ENCODE results near the gene GALNT2. TPM values are rescaled to one million over a fixed set of nuclear protein-coding genes. Genes with fewer than 3 reads are reported as not detected.

The GALNT2 gene
- total RNA-seq, 2 donors from 2014 or later, result 47.4 to 67.3 TPM

GRCh38 chr1:230206207-230206606 is 139.2 kb downstream of the GALNT2 start:
- Histone ChIP-seq H3K27ac (peak overlapping the region; percentile 56), H3K27me3 (no peaks in the 10 kb centered on the region), H3K9ac (ENCODE audit: low read depth in 2 of 2, low read length in 2 of 2) (no peak overlapping the region), H3K9me3 (no peaks in the 10 kb centered on the region), H3K4me1 (peaks cover 10% of the 10 kb centered on the region), H3K4me3 (no peak overlapping the region), H3K36me3 (no peaks in the 10 kb centered on the region)
- intact Hi-C loops (cut with DNase I), result no loop called here
- peak; percentile 11 for DNase-seq
- no peak for TF ChIP-seq CTCF (IDR thresholded peaks at IDR 0.05)

- no peaks in the 10 kb centered on the region for H3K36me3 ChIP-seq
- H3K27ac ChIP-seq, result peak overlapping the region; percentile 0
- no peaks in the 10 kb centered on the region for H3K9me3 ChIP-seq
- no peak overlapping the region for H3K4me3 ChIP-seq
- TF ChIP-seq CTCF (IDR thresholded peaks at IDR 0.05), result no peak
- H3K27me3 ChIP-seq, result no peaks in the 10 kb centered on the region
- no peak overlapping the region for H3K9ac ChIP-seq (ENCODE audit: low read depth in 2 of 2, low read length in 2 of 2)
- intact Hi-C loops (cut with DNase I), result no loop called here
- peaks cover 16% of the 10 kb centered on the region for H3K4me1 ChIP-seq
- peak; percentile 7 for DNase-seq
These were observed 139.9 kb downstream of the GALNT2 start for GRCh38 chr1:230206976-230207375.

- Histone ChIP-seq H3K27me3 (no peaks in the 10 kb centered on the region), H3K9ac (ENCODE audit: low read depth in 2 of 2, low read length in 2 of 2) (no peak overlapping the region), H3K27ac (peak overlapping the region; percentile 0), H3K9me3 (no peaks in the 10 kb centered on the region), H3K4me3 (no peak overlapping the region), H3K4me1 (peaks cover 18% of the 10 kb centered on the region), H3K36me3 (no peaks in the 10 kb centered on the region)
- TF ChIP-seq CTCF (IDR thresholded peaks at IDR 0.05), result no peak
- intact Hi-C loops (cut with DNase I), result no loop called here
- DNase-seq, result peak; percentile 13
These were observed 140.6 kb downstream of the GALNT2 start for GRCh38 chr1:230207598-230207997.

- Histone ChIP-seq H3K36me3 (no peaks in the 10 kb centered on the region), H3K27me3 (no peaks in the 10 kb centered on the region), H3K9ac (ENCODE audit: low read depth in 2 of 2, low read length in 2 of 2) (no peak overlapping the region), H3K9me3 (no peaks in the 10 kb centered on the region), H3K4me1 (peaks cover 18% of the 10 kb centered on the region), H3K4me3 (no peak overlapping the region), H3K27ac (no peak overlapping the region)
- no peak for TF ChIP-seq CTCF (IDR thresholded peaks at IDR 0.05)
- intact Hi-C loops (cut with DNase I), result no loop called here
- DNase-seq, result peak; percentile 14
These were observed 141.7 kb downstream of the GALNT2 start for GRCh38 chr1:230208619-230209261.

GRCh38 chr1:230210326-230210980 is 143.4 kb downstream of the GALNT2 start:
- H3K4me1 ChIP-seq, result peaks cover 16% of the 10 kb centered on the region
- H3K36me3 ChIP-seq, result no peaks in the 10 kb centered on the region
- peak overlapping the region; percentile 4 for H3K27ac ChIP-seq
- DNase-seq, result no peak
- H3K9ac ChIP-seq (ENCODE audit: low read depth in 2 of 2, low read length in 2 of 2), result no peak overlapping the region
- intact Hi-C loops (cut with DNase I), result no loop called here
- H3K4me3 ChIP-seq, result no peak overlapping the region
- no peaks in the 10 kb centered on the region for H3K27me3 ChIP-seq
- H3K9me3 ChIP-seq, result no peaks in the 10 kb centered on the region
- no peak for TF ChIP-seq CTCF (IDR thresholded peaks at IDR 0.05)

All from colonic mucosa (tissue), 4 donors.